Cortex of kidney (tissue), 1 donor: Measurements from ENCODE around the gene RIC1.
"Not testable (repeated sequence)": the region's sequence is repeated elsewhere in the genome, so short reads cannot be mapped to it uniquely, and the experiment has no call there.

Experiments used
- DNase-seq: peaks from one replicate; lab custom pipeline; 2025; lab: John Stamatoyannopoulos, UW

The RIC1 gene, protein sequence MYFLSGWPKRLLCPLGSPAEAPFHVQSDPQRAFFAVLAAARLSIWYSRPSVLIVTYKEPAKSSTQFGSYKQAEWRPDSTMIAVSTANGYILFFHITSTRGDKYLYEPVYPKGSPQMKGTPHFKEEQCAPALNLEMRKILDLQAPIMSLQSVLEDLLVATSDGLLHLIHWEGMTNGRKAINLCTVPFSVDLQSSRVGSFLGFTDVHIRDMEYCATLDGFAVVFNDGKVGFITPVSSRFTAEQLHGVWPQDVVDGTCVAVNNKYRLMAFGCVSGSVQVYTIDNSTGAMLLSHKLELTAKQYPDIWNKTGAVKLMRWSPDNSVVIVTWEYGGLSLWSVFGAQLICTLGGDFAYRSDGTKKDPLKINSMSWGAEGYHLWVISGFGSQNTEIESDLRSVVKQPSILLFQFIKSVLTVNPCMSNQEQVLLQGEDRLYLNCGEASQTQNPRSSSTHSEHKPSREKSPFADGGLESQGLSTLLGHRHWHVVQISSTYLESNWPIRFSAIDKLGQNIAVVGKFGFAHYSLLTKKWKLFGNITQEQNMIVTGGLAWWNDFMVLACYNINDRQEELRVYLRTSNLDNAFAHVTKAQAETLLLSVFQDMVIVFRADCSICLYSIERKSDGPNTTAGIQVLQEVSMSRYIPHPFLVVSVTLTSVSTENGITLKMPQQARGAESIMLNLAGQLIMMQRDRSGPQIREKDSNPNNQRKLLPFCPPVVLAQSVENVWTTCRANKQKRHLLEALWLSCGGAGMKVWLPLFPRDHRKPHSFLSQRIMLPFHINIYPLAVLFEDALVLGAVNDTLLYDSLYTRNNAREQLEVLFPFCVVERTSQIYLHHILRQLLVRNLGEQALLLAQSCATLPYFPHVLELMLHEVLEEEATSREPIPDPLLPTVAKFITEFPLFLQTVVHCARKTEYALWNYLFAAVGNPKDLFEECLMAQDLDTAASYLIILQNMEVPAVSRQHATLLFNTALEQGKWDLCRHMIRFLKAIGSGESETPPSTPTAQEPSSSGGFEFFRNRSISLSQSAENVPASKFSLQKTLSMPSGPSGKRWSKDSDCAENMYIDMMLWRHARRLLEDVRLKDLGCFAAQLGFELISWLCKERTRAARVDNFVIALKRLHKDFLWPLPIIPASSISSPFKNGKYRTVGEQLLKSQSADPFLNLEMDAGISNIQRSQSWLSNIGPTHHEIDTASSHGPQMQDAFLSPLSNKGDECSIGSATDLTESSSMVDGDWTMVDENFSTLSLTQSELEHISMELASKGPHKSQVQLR (N-terminal part only)

DNA sequence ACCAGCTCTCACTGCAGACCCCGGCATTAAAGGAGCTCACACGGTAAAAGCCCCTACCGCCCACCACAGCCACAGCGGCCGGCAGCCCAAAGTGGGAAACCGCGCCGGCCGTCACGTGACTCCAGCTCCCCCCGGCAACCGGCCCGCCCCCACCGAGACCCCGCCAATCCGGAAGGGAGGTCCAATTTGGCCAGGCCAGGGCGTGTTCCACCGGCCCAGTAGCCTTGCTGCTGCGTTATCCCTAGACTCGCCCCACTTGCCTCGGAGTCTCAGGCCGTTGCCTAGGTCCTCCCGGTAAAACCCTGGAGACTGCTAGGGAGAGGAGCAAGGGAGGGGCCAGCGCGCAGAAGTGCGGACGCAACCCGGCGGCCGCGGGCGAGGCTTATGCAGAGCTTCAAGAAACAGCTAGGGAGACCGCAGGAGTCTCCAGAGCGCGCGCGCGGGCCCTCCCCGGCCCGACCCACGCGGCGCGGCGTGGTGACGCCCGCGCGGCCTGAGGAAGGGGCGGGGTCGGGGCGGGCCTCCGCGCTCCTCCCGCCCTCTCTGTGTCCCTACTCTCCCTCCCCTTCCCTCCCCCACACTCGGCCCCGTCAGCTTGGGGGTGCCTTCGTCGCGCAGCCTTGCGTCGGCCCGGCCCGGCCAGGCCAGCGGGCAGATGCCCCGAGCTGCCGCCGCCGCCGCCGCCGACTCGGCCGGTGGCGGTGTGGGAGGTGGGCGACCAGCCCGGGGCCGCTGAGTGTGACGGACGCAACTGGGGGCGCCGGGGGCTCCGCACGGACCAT is at the start of gene RIC1:
RIC1 (plus strand) TSS at position 578 of the 782 bp plus-strand sequence; CDS start at position 781, 203 bp downstream.
- peak; percentile 81 for DNase-seq

DNA sequence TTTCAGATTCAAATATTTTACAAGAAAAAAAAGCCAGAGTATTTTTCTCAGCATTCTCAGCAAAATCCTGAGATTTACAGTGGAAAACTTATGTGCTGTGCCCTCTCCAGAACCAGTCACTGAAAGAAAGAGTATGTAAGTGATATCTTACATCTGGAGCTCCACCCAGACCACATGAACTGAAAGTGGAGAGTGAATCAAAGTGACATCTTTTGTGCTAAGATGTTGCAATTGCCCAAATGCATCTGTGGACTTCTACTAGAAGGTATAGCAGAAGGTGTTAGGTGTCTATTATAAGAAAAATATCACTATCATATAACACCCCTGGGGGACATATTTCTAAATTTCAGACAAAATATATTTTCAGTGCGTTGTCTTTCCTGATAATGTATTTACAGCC is 49.0 kb upstream of the RIC1 start:
- DNase-seq = no peak

DNA sequence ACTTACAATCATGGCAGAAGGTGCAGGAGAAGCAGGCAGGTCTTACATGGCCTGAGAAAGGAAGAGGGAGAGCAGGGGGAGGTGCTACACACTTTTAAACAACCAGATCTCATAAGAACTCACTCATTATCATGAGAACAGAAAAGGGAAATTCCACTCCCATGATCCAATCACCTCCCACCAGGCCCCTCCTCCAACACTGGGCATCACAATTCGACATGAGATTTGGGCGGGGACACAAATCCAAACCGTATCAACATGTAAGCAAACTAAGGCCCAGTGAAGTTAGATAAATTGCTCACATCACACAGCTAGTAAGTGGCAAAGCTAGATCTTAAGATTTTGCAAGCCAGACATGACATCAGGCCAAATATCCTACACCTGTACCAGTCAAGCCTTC is 48.3 kb upstream of the RIC1 start:
- DNase-seq = no peak

DNA sequence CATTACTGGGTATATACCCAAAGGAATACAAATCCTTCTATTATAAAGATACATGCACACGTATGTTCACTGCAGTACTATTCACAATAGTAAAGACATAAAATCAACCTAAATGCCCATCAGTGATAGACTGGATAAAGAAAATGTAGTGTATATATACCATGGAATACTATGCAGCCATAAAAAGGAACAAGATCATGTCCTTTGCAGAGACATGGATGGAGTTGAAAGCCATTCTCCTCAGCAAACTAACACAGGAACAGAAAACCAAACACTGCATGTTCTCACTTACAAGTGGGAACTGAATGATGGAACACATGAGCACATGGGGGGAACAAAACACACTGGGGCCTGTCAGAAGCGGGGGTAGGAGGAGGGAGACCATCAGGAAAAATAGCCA is 47.2 kb upstream of the RIC1 start:
- DNase-seq = not testable (repeated sequence)

DNA sequence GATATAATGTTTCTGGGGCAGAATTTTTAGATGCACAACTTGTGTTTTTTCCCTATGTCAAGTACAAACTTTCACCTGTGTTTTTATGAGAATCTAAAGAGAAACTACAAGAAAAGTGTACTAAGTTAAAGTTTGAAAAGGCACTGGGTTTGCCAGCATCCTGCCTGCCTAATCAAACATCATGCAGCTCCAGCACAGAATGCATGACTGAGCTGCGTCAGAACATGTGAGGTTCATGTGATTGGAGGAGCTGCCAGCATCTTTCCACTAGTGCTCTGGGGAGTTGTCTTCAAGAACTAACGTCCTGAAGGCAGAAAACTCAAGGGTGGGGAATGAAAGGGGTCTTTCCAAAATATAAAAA is 46.1 kb upstream of the RIC1 start:
- DNase-seq = no peak

DNA sequence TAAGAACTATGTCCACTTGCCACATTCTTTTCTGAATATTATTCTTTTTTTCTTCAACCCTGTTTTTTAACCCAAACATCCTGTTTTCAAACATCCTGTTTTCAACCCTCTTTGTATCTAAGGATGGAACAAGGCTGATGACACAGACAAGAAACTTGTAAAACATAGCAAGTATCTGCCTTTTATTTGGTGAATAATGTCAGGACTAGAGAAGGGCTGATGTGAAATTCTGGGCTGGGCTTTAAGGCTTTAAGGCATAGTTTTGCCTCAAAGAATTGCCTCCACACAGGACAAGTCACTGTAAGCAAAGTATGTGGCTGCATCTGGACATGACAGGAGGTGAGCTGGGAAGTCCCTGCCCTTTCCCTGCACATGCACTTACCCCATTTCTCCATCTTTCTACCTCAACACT is 42.5 kb upstream of the RIC1 start:
- DNase-seq = no peak

DNA sequence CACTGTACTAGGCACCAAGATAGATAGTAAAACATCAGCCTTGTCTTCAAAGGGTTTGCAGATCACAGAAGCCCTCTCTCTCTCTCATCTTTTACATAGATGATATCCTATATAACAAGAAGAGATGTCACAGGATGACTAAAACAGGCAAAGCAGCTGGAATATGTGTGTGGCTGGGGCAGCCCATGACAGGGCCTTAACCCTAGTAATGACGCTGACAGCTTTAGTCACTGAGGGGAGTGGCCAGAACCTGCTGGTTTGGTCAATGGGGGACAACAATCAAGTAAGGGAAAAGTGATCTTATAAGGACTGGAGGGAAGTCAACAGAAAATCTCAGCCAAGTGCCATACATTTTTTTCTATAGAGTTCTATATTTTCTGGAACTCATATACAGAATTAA is 41.9 kb upstream of the RIC1 start:
- DNase-seq = no peak

DNA sequence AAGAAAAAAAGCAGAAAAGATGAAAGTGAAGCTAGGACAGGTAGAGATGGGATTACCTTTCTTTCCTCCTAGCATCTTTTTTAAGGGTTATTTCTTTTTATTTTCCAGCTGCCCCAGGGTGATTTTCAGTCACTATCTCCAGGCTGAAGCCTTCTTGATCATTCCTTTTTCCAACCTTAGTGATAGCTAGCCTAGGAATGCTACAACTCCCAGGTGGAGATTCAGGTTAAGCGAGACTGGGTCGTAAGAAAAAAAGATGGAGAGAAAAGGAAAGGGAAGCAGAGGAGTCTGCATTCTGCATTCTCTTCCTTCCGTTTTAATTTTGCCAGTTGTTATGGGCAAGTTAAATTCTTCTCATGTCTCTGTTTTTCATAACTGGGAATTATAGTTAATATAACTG is 36.7 kb upstream of the RIC1 start:
- no peak for DNase-seq

DNA sequence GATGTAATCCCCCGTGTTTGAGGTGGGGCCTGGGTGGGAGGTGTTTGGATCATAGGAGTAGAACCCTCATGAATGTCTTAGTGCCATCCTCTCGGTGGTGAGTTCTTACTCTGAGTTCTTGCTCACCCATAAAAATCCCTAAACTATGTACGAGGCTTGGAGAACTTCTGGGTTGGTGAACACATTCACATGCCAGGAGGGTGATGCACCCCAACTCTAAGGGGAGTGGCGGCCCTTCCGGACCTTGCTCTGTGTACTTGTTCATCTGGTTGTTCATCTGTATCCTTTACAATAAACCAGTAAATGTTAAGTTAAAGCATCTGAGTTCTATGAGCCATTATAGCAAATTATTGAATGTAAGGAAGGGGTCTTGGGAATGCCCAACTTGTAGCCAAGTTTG is 36.0 kb upstream of the RIC1 start:
- no peak for DNase-seq

DNA sequence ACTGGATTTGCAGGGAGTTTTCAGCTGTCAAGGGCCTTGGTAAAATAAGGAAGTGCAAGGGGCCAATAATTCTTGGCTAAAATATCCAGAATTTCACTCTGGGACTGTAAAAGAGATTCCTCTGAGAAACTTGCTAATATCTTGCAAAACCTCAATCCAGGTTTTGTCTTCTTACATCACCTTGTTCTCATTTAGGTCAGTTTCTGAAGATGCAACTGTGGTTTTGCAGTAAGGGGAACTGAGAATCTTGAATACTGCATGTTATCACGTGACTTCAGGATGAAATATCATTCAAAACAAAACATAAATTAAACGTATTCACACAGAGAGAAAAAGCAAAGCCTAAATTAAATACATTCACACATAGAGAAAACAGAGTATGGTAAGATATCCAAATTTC is 35.0 kb upstream of the RIC1 start:
- no peak for DNase-seq

DNA sequence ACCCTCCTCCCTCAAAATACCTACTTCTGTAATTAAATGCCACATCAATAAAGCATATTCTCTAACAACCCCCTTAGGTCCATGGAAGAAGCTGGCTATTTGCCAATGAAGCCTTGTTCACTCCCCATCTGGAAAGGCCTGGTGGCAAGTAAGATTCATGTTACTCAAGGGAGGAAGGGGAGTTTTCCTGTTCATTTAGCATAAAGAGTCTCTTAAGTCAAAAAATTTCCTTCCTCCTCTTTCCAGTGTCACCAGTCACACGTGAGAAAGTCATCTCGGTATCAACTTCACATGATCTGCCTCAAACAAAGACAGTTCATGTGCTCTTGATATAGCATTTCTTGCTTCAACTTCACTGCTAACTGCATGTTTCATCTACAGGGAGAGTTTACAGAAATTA is 32.7 kb upstream of the RIC1 start:
- DNase-seq = no peak

DNA sequence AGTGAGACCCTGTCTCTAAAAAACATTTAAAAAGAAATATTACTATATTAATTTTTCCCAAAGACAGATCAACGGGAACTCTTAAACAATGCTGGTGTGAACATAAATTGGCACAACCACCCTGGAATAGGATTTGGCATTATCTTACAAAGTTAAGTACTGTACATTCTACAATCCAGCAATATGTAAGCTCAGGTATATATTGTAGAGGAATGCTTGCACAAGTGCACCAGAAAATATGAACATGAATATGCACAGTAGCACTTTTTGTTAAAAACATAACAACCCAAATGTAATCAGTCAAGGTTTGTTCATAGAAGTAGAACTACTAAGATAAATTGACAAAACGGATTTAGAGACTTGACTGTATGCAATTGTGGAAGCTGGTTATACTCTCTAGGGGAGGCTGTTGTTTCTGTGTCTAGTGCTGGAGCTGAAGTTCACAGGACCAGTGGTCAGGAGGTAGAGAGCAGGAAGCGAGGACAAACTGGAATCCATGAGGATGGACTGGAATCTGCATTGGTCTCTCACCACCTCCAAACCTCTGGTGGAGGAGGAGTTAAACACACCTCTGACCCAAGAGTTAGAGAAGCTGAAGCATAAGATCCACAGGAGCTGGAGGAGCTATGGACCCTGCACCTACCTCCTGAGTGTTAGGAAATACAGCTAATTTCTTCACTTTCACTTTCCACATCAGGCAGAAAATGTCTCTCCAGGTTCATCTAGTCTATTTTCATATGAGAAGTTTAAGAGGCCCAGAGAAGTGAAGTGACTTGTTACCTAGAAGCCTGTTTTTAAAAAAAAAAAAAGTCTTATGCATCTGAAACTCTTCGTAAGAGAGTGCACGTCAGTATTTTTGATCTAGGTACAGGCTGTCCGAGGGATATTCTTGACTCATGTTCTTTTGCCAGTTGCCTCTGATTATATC is 20.3 kb upstream of the RIC1 start:
- DNase-seq = no peak

DNA sequence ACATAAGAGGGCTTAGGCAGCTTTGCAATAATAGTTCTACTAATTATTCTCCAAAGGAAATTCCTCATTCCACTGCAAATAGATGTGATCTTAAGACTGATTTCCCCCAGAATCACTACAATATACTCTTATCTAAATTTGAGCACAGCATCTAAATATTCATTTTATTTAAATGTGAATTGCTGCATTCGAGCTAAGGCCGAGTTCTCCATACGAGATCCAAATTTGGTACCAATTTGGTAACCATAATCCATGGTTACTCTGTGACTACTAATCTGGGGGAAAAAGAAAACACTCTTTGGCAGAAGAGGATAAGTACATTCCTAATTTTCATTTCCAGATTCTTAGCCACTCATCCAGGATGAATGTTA is 19.7 kb upstream of the RIC1 start:
- no peak for DNase-seq

DNA sequence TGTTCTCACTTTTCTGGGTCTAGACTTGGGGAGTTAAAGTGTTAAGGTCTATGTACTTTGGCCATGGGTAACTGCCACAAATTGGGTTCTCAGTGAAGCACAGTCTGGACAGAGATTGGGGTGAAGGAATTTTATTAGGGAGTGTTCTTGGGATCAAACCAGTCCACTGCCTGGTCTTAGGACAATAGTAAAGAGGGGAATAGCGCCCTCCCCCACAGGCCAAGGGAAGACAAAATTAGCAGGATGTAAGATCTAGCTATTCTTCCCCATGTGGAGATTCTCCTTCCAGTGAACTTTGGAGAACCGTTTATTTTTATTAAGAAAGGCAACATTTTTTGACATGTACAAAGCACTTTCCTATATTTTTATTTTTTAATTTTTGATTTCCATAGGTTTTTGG is 18.4 kb upstream of the RIC1 start:
- DNase-seq = no peak

DNA sequence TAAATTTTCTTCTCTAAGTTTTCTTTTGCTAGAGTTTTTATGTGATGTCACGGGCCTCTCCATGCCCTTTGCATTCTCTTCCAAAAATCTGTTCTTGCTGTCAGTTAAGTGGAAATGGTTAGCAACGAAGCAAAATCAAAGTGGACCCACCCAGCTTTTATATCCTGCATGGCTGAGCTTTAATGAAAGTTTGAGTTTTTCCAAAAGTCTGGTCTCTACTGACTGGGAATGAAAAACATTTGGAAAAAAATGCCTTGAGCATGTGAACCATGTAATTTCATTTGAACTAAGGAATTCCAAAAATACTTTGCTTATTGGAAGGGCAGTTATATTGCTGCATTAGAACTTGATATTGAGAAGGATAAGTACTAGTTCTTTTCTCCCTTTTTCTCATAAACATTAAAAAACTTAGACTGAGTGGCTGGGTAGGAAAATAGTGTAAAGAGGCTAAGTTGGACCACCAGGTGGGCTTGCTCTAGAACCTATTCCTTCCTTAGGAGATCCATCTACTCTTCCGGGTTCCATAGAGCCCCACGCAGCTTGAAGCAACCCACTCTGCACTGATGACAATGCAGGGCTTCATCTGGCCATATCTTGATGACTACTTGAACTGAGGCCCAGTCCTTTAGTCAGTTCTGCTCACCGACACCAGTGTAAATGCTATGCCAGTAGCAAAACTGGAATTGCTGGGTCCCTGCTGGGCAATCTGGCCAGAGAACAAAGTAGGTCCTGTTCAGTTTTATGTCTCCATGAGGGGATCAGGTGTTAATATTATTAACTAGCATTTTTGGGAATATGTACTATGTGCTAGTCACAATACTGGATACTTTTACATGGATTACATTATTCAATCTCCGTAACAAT is 17.4 kb upstream of the RIC1 start:
- DNase-seq = no peak

DNA sequence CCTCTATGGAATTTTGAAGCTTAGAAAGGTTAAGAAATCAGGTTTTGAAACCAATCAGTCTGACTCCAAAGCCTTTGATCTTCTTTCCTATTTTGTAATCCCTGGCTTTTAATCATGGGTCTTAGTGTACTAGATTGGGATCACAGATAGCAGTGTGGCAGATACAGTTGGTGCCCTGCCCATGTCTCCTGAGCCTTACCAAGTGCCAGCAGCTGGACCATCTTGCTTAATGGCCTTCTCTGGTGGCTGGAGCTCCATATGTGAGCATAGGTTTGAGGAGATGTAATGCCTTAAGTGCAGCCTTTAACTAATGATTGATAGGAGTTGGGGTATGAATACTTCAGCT is 16.7 kb upstream of the RIC1 start:
- DNase-seq = no peak

DNA sequence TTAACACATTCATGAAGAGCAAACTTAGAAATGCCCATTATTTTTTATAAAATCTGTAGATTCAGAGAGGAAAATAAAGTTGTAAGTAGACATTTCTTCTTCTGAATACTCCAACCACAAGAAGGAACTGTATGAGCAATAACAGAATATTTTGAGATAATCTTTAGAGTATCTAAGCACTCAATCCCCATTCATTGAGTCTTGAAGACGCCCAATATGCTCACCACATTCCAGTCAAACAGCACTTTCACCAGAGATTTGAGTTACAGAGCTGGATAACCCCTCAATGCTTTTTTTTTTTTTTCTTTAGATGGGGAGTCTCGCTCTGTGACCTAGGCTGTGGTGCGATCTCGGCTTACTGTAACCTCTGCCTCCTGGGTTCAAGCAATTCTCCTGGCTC is 14.7 kb upstream of the RIC1 start:
- no peak for DNase-seq

DNA sequence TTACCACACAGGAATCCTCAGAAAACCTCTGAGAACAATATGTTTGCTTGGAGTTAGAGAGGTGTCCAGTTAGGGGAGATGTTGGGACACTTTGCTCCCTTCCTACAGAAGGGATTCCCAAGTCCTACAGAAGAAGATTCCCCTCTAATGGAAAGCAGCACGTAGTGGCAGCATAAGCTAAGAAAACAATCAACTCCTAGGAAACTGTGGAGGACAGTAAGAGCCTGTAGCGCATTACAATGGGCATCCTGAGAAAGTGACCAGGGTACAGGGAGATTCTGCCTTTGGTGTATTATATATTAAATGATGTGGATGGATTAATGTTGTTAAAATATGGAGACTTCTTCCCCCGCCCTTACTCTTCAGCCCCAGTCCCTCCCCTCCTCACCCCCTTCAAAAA is 13.9 kb upstream of the RIC1 start:
- no peak for DNase-seq

DNA sequence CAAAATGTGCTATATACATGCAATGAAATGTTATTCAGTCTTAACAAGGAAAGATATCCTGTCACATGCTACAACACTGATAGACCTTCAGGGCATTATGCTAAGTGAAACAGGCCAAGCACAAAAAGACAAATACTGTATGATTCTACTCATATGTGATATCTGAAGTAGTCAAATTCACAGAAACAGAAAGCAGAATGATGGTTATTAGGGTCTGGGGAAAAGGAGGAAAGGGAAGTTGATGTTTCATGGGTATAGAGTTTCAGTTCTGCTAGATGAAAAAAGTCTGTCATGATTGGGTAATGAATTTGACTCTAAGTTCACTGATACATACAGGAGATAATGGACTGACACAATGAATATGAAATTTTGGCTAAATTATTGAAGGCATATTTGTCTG is 11.2 kb upstream of the RIC1 start:
- no peak for DNase-seq

DNA sequence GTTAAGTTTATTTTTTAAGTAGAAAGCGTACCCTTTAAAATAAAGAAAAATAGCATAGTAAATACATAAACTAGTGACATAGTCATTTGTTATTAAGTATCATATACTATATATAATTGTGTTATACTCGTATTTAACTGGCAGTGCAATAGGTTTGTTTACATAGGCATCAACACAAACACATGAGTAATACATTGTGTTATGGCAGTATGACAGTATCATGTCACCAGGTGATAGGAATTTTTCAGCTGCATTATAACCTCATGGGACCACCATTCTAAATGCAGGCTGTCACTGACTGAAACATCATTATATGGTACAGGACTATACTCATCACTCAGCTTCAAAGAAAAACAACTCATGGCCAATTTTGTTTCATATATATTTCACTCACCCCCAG is 8.4 kb upstream of the RIC1 start:
- DNase-seq = no peak
